ENCODE results near the gene PRR29.
"Not testable (repeated sequence)": the region's sequence is repeated elsewhere in the genome, so short reads cannot be mapped to it uniquely, and the experiment has no call there.

PRR29 gene

GRCh38 chr17:64003526-64004121 is 5.5 kb downstream of the PRR29 start:
- DNase-seq (ENCODE audit: insufficient read length, low spot score) = no peak
- FAIRE-seq = no peak
- no peak for TF ChIP-seq CTCF (IDR thresholded peaks at IDR 0.05; ENCODE audit: insufficient read depth, missing control alignments)

GRCh38 chr17:64004218-64004770 is 6.1 kb downstream of the PRR29 start:
- no peak for DNase-seq (ENCODE audit: insufficient read length, low spot score)
- no peak for TF ChIP-seq CTCF (IDR thresholded peaks at IDR 0.05; ENCODE audit: insufficient read depth, missing control alignments)
- FAIRE-seq = no peak

- FAIRE-seq = no peak
- no peak for TF ChIP-seq CTCF (IDR thresholded peaks at IDR 0.05; ENCODE audit: insufficient read depth, missing control alignments)
Measured at GRCh38 chr17:64004903-64005733, 7.0 kb downstream of the PRR29 start.

GRCh38 chr17:64005734-64006167 is 7.6 kb downstream of the PRR29 start:
- no peak for TF ChIP-seq CTCF (IDR thresholded peaks at IDR 0.05; ENCODE audit: insufficient read depth, missing control alignments)
- FAIRE-seq (no peak), DNase-seq (ENCODE audit: insufficient read length, low spot score) (no peak)

More at GRCh38 chr17:64004903-64005733, 7.0 kb downstream of the PRR29 start:
- DNase-seq (ENCODE audit: insufficient read length, low spot score) = no peak

GRCh38 chr17:64006361-64007088 is 8.4 kb downstream of the PRR29 start:
- FAIRE-seq (no peak), DNase-seq (ENCODE audit: insufficient read length, low spot score) (no peak)
- no peak for TF ChIP-seq CTCF (IDR thresholded peaks at IDR 0.05; ENCODE audit: insufficient read depth, missing control alignments)

- DNase-seq (ENCODE audit: insufficient read length, low spot score); FAIRE-seq: not testable (repeated sequence)
Measured at GRCh38 chr17:64007089-64007837, 9.1 kb downstream of the PRR29 start.

- DNase-seq (ENCODE audit: insufficient read length, low spot score) = no peak
- no peak for TF ChIP-seq CTCF (IDR thresholded peaks at IDR 0.05; ENCODE audit: insufficient read depth, missing control alignments)
- FAIRE-seq = no peak
Measured at GRCh38 chr17:64007838-64008282, 9.7 kb downstream of the PRR29 start.

Data from D721Med (cell line).